GM21529 (cell line): ENCODE measurements around the gene TRIP11.
"Not testable (repeated sequence)": the region's sequence is repeated elsewhere in the genome, so short reads cannot be mapped to it uniquely, and the experiment has no call there.

Experiments
- ATAC-seq: cut with Tn5 transposase; IDR thresholded peaks from one replicate; pipeline ENCODE4 v1.9.1; 2021; ENCODE audit not compliant: unreplicated experiment

The TRIP11 gene

DNA sequence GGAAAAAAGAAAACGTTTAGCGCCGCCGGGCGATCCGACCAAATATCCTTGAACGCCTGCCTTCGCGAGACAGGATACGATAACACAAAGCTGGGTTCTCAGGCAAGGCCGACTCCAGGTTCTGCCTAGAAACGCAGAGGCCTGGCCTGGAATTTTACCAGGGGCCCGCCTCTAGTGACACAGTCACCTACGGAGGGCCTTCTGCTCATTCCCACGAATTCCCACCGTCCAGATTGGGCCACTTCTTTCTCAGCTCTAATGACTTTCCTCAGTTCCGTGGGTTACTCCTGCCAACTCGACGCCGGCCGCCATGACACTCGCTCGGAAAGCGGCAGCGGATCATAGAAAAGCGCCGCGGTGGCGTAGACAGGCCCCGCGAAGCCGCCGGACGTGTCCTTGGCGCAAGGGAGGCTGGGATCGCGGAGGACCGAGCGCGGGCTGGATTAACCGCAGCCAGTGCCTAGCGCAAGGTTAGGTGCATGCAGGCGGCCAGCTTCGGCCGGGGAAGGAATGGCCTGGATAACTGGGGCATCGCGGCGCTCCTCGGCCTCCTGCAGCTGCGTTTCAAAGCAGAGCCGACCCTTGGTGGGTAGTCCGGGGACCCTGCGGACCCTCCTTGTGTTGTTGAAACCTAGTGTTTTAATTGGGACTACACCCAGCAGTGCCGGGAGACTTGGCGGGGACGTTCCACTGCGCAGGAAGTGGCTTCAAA, at the start of gene TRIP11:
TSS of gene TRIP11 (minus strand) at position 341 of the 712 bp plus-strand sequence. CDS start 374 bp downstream, outside the sequence.
- peak; percentile 93 for ATAC-seq

DNA sequence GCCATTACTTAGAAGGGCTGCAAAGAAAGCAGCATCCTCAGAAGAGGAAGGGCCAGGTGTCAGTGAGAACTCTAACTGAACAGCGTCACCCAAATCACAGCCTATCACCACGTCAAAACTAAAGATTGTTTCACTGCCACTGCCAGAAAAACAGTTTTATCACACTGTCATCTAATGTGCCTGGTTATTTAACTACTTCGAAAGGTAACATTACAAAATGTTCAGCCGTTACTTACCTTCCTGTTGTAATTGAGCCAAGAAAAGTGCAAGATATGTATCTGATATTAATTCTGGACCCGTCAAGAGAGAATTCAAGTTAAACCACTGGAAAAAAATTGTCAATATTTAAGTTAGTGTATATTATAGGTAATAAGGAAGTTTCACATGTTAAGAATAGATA, 48.6 kb upstream of the TRIP11 start:
- no peak for ATAC-seq

DNA sequence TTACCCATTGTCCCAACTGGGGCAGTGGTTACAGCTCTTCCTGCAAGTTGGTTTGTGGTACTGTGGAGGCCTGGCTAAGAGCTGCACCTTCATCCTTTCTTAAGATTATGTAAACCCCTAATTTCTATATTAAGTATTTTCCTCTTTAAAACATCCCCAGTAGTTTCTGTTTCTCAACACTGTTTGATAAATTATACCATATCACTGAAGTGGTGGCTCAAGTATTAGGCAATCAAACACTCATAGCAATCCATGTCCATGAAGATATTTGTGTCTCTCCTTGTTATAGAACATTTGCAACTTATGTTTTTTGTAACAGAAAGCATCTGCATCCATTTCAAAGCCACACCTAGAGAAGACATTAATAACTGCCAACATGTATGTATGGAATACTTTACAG, 34.7 kb upstream of the TRIP11 start:
- no peak for ATAC-seq

DNA sequence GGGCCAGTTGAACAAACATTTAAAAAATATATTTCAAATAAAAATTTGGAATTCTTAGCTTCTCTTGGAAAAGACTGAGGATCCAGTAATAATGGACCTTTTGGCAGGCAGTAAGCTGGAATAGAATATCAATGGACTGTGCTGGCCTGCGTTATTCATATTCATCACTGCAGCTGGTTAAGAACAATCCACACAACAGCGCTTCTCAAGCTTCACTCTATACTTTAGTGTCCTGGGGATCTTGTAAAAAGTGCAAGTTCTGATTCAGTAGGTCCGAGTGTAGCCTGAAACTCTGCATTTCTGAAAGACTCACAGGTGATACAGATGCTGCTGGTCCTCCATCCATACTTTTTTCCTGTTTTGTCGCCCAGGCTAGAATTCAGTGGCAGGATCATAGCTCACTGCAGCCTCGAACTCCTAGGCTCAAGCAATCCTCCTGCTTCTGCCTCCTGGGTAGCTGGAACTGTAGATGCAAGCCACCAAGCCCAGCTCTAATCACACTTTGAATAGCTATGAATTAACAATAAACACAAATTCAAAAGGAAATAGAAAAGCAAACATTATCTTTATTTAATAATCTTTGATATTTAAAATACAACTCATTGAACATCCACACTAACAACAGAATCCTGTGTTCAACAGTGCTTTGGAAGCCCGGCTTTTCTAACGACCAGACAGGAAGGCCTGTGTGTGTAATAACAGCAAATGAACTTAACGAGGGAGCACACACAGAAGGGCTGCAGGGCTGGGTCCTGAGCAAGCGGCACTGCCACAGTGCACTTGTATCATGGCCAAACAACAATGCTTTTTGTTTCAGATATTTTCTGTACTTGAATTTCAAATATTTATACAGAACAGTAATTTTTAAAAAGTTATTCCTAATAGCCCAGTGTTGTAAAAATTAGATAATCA, 18.4 kb upstream of the TRIP11 start:
- ATAC-seq, result no peak

DNA sequence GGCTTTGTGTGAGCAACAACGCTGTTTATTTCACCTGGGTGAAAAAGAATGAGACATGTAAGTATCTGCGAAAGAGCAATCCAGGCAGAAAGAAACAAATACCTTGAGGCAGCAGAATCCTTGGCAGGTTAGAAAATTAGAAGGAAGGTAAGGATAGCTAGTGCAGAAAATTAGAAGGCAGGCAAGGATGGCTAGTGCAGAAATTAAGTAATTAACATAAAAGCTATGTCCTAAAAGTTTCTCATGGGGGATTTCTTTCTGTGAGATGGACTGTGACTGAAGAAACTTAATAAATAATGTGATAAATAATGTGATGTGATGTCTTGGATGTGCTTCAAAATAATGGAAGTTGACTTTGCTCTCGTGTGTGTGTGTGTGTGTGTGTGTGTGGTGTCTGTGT, 9.9 kb upstream of the TRIP11 start:
- no peak for ATAC-seq

DNA sequence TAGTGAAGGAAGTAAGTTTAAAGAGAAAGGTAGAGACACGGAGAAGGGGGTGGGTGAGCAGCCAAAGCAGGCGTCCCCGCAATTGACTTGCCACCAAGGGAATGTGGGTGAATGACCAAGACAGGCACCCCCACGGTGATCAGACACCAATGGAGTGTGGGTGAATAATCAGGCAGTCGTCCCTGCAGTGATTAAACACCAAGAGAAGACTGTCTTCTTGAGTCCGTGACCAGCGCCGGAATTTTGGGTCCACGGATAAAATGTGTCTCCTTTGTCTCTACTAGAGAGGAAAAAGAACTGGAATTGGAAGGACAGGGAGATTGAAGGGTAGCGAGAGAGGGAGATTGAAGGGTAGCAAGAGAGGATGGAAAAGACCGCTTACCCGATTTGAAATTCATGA, 9.4 kb upstream of the TRIP11 start:
- not testable (repeated sequence) for ATAC-seq

DNA sequence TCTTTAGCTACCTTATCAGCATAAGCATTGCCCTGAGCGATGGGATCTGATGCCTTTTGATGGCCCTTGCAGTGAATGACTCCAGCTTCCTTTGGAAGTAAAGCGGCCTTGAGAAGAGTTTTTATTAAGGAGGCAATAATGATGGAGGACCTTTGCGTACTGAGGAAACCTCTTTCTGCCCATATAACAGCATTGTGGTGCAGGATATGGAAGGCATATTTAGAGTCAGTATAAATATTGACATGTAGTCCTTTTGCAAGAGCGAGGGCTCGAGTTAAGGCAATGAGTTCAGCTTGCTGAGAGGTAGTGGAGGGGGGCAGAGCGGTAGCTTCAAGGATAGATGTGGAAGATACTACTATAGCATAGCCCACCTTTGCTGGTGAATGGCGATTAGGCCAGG, 6.0 kb upstream of the TRIP11 start:
- not testable (repeated sequence) for ATAC-seq

DNA sequence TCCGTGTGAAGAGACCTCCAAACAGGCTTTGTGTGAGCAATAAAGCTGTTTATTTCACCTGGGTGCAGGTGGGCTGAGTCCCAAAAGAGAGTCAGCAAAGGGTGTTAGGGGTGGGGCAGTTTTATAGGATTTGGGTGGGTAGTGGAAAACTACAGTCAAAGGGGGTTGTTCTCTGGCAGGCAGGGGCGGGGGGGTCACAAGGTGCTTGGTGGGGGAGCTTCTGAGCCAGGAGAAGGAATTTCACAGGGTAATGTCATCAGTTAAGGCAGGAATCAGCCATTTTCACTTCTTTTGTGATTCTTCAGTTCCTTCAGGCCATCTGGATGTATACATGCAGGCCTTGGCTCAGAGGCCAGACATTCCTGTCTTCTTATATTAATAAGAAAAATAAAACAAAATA, 1.9 kb upstream of the TRIP11 start:
- not testable (repeated sequence) for ATAC-seq

DNA sequence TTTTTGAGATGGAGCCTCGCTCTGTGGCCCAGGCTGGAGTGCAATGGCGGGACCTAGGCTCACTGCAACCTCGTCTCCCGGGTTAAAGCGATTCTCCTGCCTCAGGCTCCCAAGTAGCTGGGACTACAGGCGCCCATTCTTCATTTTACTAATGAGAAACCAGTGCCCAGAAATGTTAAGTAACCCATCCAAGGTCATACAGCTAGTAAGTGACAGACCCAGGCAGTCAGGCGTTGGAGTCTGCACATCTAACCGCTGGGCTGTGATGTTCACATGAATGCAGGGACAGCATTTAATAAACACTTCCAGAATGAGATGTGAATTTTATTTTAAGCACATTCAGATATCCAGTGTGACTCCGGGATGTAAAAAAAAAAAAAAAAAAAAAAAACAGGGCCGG, 1.3 kb upstream of the TRIP11 start:
- ATAC-seq, result no peak

DNA sequence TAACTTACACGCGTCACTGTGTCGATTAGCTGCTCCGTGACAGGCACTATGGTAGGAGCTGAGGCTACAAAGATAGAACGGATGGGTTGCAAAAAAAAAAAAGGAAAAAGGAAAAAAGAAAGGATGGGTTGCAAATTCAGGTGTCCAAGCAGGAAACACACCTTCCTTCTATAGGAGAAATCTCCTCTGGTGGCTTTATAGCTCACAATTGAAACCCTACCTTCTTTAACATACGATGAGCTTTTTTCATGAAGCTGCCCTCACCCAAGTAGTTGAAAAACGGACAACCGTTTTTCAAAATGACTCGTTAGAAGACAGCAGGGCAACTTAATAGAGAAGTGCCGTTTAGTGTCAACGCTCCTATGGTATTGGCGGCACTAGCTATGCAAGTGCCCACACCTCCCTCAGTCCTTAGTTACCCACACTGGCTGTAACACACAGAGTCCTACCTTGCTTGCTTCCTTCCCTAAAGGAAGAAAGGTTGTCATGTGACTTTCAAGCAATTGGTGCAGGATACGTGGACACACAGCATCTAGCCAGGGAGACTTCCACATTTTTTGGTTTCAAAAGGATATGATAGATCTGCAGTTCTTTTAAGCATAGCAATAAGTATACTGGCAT, 682 bp upstream of the TRIP11 start:
- ATAC-seq, result peak; percentile 25

DNA sequence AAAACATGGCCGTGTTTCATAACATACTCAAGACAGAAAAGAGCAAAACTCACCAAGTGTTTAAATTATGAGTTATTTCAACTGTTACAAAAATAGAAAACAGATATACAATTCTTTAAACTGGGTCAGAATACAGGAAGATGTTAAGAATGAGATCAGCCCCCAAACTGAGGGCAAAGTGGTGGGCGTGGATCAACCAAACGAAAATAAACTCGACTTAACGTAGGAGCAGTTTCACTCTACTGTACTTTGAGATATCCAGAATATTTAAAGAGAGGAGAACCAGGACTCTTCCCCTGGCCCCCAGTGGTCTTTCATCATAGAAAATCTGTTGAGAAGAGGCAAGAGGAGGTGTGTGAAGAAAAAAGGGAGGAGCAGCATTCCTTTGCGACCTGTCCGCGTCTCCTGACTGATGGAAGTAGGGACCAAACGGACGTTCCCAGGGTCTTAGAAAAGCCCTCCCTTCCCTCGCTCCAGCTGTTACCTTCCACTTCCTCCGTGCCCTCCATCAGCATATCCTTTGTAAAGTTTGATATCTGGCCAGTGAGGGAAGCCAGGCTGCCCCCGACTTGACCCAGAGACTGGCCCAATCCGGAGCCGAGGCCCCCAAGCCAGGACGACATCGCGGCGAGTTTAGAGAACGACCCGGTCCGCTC, 668 bp downstream of the TRIP11 start:
- peak; percentile 20 for ATAC-seq

DNA sequence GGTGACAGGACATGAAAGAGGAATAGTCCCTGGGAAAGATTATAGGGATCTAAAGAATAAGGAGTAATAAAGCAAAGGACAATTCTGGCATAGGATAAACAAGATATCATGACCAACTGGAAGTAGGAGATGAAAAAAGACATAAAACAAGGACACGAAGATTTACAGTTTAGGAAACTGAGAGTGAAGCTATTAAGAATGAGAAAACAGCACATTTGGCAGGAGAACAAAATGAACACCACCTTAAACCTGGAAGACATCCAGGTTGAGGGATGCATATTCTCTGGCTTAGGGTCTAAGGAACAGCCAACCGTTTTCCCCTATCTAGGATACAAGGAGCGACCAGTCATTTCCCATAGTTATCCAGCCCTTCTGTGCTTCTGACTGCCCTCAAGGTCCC, 1.9 kb downstream of the TRIP11 start:
- ATAC-seq, result no peak

DNA sequence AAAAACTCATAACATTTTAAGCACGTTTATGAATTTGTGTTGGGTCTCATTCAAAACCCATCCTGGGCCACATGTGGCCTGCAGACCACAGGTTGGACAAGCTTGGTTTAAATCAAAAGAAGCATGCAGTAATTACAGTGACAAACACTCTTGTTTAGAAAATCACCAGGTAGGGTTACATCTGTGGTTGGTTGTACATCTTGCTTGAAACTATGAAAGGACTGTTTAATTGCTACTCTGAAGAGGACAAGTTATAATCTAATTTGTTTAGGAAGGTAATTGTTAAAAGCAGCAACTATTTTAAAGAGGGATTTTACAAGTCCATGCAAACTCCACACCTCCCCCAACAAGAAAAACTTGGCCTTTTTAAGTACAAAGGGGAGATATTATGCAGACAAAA, 4.0 kb downstream of the TRIP11 start:
- ATAC-seq, result no peak

DNA sequence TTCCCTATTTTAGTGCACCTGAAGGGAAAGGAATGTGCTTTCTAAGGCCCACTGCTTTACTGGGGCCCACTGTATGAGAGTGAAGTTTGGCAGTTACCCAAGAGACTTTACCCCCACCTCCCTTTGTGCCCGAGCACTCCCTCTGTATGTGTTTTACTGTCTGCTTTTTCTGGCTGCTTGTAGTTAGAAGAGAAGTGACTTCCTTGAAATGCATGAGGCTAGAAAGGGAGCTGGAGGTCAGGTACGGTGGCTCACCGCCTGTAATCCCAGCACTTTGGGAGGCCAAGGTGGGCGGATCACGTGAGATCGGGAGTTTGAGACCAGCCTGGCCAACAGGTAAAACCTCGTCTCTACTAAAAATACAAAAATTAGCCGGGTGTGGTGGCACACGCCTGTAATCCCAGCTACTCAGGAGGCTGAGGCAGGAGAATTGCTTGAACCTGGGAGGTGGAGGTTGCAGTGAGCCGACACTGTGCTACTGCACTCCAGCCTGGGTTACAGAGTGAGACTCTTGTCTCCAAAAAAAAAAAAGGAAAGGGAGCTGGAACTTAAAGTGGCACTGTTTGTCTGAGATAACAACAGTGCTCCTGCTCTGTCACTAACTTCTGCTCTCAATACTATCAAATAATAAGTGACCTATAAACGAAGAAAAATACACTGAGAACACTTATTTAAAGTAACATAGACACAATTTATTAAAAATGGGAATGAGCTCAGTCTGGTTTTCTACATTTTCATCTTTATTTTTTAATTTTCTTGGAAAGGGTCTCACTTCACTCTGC, 5.8 kb downstream of the TRIP11 start:
- no peak for ATAC-seq

DNA sequence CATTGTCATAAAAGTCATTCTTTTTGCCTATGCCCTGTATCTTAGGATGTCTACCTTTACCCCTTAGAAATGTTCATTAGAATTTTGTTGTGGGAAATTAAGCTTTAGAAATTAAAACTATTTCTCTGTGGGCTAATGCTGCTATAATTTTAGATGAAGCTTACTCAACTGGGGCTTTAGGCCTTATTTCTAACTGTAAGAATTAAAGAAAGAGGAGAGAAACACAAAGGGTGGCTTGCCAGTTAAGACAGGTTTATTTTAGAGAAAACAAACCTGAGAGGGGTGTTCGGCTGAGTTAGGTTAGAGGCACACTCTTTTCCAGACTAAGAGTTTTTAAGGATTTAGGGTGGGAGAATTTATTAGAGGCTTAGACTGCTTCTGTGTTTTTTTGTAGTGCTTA, 6.4 kb downstream of the TRIP11 start:
- no peak for ATAC-seq

DNA sequence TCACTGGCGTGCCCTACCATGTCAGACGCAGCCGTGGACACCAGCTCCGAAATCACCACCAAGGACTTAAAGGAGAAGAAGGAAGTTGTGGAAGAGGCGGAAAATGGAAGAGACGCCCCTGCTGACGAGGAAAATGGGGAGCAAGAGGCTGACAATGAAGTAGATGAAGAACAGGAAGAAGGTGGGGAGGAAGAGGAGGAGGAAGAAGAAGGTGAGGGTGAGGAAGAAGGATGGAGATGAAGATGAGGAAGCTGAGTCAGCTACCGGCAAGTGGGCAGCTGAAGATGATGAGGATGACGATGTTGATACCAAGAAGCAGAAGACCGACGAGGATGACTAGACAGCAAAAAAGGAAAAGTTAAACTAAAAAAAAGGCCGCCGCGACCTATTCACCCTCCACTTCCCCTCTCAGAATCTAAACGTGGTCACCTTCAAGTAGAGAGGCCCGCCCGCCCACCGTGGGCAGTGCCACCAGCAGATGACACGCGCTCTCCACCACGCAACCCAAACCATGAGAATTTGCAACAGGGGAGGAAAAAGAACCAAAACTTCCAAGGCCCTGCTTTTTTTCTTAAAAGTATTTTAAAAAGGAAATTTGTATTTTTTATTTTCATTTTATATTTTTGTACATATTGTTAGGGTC, 13.2 kb downstream of the TRIP11 start:
- no peak for ATAC-seq

DNA sequence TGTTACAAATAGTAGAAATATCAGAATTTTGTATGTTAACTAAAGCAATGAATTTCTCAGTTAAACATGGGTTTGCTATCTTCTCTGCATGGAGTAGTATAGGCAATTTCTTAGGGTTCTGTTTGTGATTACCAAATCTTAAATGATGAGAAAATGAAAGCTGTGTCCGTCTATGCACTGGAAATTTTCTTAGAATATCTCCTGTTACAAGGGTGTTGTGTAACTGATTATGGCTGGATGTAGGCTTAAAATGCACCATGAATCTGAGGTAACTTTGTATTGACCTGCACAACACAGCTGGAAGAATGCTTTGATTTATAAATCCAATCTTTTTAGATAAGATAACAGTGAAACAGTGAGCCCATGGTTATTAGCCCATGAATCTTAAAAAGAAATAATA, 17.8 kb downstream of the TRIP11 start:
- ATAC-seq, result no peak

DNA sequence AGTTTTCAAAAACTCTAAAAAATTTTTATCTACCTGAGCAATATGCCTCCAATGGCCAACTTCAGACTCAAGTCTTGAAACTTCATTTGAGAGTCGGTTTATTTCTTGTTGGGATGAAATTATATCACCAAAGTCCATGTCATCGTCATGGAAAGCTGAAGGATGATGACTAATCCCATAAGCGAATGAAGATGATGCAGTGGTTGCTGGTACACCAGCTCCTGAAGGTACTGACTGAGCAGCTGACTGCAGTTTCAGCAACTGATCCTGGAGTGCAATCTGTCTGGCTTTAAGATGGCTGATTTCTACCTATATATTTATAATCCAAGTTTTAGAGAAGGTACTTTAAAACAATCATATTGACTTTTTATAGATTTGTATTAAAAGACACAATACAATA, 18.3 kb downstream of the TRIP11 start:
- ATAC-seq, result no peak

DNA sequence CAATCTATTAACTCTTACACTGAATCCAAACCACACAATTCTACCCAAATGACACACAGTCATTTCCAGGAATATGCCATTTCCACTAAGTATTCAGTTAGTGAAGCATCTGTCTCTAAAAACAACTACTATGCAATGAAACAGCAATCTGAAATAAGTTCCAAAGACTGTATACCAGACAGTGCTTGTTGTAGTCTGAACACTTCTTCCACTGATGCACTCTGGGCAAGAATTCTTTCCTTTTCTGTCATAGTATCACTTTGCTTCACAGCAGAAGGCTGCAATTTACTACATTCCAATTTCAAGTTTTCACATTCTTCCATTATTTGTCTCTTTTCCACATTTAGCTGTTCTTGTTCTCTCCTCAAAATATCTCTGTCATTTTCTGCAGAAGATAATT, 25.8 kb downstream of the TRIP11 start:
- ATAC-seq, result no peak

DNA sequence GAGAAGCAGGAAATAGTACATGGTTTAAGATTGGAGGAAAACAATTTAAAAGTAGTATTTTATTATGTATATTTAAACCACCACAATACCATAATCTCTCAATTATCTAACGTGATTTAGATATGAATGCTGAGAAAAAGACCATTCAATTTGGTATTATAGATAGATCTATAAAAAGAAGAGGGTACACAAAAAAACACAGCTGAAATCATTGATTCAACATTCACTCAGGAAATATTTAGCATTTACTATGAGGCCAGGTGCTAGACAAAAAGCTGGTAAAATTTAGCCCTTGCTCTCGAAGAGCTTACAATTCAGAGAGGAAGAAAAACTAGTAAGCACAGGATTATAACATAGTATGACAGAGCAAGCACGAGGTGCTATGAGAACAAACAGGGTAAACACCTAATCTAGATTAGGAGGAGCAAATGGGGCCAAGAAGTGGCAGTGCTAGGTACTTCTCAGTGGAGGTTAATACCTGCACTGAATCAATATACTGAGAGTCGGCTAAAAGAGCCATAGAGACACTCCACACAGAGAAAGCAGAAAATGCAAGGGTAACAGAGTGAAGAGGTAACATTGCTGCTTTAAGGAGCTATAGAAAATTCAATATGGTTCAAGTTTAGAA, 27.6 kb downstream of the TRIP11 start:
- no peak for ATAC-seq
